Mesodermal cell (in vitro differentiated cells): ENCODE results near the gene DOCK1.

Source experiments
- H3K27ac ChIP-seq: 2 replicates; pipeline ENCODE4 v1.7.0; 2013; ENCODE audit warnings: mild to moderate bottlenecking, low read depth, low read length, moderate library complexity; ENCODE audit not compliant: severe bottlenecking
- H3K36me3 ChIP-seq: 2 replicates; pipeline ENCODE4 v1.7.1; 2013; ENCODE audit warnings: mild to moderate bottlenecking, low read length, moderate library complexity; ENCODE audit not compliant: control insufficient read depth, insufficient read depth
- H3K4me1 ChIP-seq: one replicate; pipeline ENCODE4 v1.7.1; 2013; ENCODE audit warnings: mild to moderate bottlenecking, low read length; ENCODE audit not compliant: insufficient read depth, control insufficient read depth, poor library complexity, severe bottlenecking
- H3K4me3 ChIP-seq: 2 replicates; pipeline ENCODE4 v1.7.0; 2013; ENCODE audit warnings: low read length, control low read depth, mild to moderate bottlenecking; ENCODE audit not compliant: insufficient read depth, poor library complexity, severe bottlenecking; ENCODE audit errors: extremely low read depth
- H3K9me3 ChIP-seq: 2 replicates; pipeline ENCODE4 v1.7.1; 2013; ENCODE audit warnings: mild to moderate bottlenecking, low read length, moderate library complexity; ENCODE audit not compliant: control insufficient read depth
- WGBS, 2 experiments: methylation state at CpG; one replicate each; pipeline ENCODE4 v1.1.5; 2013; ENCODE audit warnings: missing lambda C conversion rate in 2 of 2; ENCODE audit not compliant: insufficient coverage in 2 of 2; 5-methylcytosine and 5-hydroxymethylcytosine counted together

The DOCK1 gene

GRCh38 chr10:126966938-126967337, 61.7 kb downstream of the DOCK1 start:
- peaks cover 21% of the 10 kb centered on the region for H3K36me3 ChIP-seq
- H3K27ac ChIP-seq = no peak overlapping the region
- H3K4me1 ChIP-seq = peaks cover 5% of the 10 kb centered on the region
- WGBS, 2 experiments = 89 to 96% methylated on average over 3 to 5 of the region's 5 CpGs
- H3K9me3 ChIP-seq = no peaks in the 10 kb centered on the region
- H3K4me3 ChIP-seq = no peak overlapping the region

DNA sequence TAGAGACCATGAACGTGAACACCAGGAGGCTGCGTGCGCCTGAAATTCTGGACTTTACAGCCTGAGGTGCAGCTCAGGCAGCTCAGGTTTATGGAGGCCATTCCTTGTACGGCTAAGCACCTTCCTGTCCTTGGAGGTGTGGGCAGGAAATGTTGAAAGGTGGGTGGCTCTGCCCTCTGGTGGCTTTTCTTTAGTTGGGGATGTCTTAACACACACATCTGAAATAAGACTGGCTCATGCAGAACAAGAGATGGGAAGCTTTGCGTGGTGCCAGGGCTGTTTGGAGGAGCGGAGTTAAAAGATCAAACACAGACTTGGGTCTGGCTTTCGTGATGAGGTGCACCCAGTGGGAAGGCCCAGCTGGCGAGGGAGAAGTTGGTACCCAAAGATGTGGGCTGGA, 64.1 kb downstream of the DOCK1 start:
- no peak overlapping the region for H3K4me3 ChIP-seq
- 90 to 91% methylated on average over 5 to 8 of the region's 8 CpGs for WGBS, 2 experiments
- no peaks in the 10 kb centered on the region for H3K9me3 ChIP-seq
- peaks cover 26% of the 10 kb centered on the region for H3K36me3 ChIP-seq
- no peak overlapping the region for H3K27ac ChIP-seq
- peaks cover 24% of the 10 kb centered on the region for H3K4me1 ChIP-seq

DNA sequence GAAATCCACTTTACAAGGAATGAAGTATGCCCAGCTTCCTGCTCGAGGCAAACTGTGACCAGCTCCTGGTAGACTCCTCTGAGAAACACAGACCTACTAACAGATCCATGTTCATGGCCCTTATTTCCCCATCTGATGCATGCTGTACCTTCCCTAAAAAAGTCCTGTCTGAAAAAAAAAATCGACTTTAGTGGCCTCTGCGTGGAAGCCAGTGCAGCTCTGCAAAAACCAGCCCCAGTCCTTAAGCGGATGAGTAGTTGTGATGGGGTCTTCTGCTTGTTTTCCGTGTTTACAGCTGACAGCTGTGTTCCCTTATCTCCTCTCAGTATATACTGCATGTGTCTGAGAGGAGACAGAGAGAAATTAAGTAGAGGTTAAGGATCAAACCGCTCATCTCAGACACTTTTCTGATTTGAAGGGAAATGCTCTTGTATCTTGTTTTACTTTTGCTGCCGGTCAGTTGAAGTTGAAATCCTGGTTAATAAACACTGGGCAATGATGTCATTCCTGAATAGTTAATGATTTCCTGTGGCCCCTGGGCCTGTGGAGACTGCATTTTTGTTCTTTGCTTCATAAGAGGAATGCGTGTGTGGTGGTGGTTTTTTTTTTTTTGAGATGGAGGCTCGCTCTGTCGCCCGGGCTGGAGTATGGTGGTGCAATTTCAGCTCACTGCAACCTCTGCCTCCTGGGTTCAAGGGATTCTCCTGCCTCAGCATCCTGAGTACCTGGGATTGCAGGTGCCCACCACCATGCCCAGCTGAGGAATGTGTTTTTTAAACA, 67.6 kb downstream of the DOCK1 start:
- Histone ChIP-seq H3K4me3 (no peak overlapping the region), H3K9me3 (no peaks in the 10 kb centered on the region), H3K27ac (peak overlapping the region; percentile 93), H3K36me3 (peaks cover 41% of the 10 kb centered on the region), H3K4me1 (peaks cover 28% of the 10 kb centered on the region)
- 74 to 76% methylated on average over 5 to 6 of the region's 11 CpGs for WGBS, 2 experiments

DNA sequence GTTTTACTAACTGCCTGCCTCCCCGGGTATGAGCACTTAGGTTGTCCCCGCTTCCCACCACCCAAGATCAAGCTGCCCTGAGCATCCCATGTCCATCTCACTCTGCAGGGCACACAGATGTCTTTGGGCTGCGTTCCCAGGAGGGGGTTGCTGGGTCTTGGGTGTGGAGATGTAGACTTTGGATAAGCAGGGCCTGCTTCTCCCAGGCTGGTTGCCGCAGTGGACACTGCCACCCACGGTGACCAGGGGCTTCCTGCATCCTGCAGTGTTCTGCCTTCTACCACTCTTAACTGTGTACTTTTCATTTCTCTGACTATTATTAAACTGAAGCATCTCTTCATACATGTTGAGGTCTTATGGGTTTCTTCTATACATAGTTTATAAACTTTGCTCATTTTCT, 70.0 kb downstream of the DOCK1 start:
- H3K36me3 ChIP-seq = peaks cover 56% of the 10 kb centered on the region
- WGBS, 2 experiments = 100% methylated on average over 2 of the region's 5 CpGs; no CpG with 5 or more reads in 1 of the 2 experiments
- no peaks in the 10 kb centered on the region for H3K9me3 ChIP-seq
- no peak overlapping the region for H3K27ac ChIP-seq
- H3K4me1 ChIP-seq = peaks cover 28% of the 10 kb centered on the region
- no peak overlapping the region for H3K4me3 ChIP-seq

DNA sequence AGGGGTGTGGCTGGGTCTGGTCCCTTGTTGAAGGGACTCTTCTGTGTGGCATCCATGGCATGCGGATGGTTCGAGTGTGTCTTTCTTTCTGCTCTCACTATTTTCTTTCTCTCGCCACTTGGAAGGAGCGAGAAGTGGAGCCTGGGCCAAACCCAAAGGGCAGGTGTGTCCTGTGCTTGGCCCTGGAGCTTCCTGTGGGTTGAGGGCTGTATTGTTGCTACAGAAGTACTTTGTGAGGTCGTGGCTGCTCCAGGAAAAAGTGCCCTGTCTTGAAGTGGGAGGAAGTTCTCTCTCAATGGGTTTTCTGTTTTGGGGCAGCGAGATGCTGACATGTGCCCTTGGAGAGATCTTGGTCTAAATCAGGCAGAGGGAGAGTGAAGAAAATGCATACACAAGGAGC, 72.0 kb downstream of the DOCK1 start:
- Histone ChIP-seq H3K4me1 (peaks cover 20% of the 10 kb centered on the region), H3K36me3 (peaks cover 60% of the 10 kb centered on the region), H3K27ac (no peak overlapping the region), H3K4me3 (no peak overlapping the region), H3K9me3 (no peaks in the 10 kb centered on the region)
- 83 to 93% methylated on average over 4 to 5 of the region's 6 CpGs for WGBS, 2 experiments

- peaks cover 4% of the 10 kb centered on the region for H3K4me1 ChIP-seq
- WGBS, 2 experiments = 100% methylated on average over 1 of the region's 1 CpG; no CpG with 5 or more reads in 1 of the 2 experiments
- no peak overlapping the region for H3K4me3 ChIP-seq
- no peaks in the 10 kb centered on the region for H3K9me3 ChIP-seq
- no peak overlapping the region for H3K27ac ChIP-seq
- peaks cover 63% of the 10 kb centered on the region for H3K36me3 ChIP-seq
Measured at GRCh38 chr10:126979311-126979710, 74.1 kb downstream of the DOCK1 start.

DNA sequence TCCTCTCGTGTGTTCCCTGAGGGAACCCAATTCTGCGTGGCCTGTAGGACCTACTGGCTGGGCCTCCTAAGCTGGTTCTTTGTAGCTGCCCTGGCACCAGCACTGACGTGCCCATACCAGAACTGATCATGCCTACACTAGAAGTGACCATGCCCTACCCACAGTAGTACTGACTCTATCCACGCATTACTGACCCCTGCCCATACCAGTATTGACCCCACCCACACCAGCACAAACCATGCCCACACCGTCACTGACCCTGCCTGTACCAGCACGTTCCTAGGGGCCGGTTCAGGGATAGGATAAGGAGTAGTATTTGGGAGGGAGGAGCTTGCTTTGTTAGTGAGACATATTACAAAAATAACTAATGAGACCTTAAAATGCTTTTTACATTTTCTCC, 88.0 kb downstream of the DOCK1 start:
- no peaks in the 10 kb centered on the region for H3K9me3 ChIP-seq
- 97 to 100% methylated on average over 4 of the region's 7 CpGs for WGBS, 2 experiments
- H3K27ac ChIP-seq = no peak overlapping the region
- no peaks in the 10 kb centered on the region for H3K4me1 ChIP-seq
- peaks cover 72% of the 10 kb centered on the region for H3K36me3 ChIP-seq
- H3K4me3 ChIP-seq = no peak overlapping the region

GRCh38 chr10:126997801-126998590, 92.8 kb downstream of the DOCK1 start:
- Histone ChIP-seq H3K27ac (no peak overlapping the region), H3K4me1 (peaks cover 2% of the 10 kb centered on the region), H3K4me3 (no peak overlapping the region), H3K36me3 (peaks cover 73% of the 10 kb centered on the region), H3K9me3 (no peaks in the 10 kb centered on the region)
- 96 to 100% methylated on average over 4 to 5 of the region's 8 CpGs for WGBS, 2 experiments

GRCh38 chr10:127000598-127000997, 95.4 kb downstream of the DOCK1 start:
- Histone ChIP-seq H3K4me3 (no peak overlapping the region), H3K27ac (no peak overlapping the region), H3K4me1 (peaks cover 2% of the 10 kb centered on the region), H3K9me3 (no peaks in the 10 kb centered on the region), H3K36me3 (peaks cover 65% of the 10 kb centered on the region)
- 95 to 98% methylated on average over 9 to 10 of the region's 12 CpGs for WGBS, 2 experiments

- WGBS, 2 experiments = 82 to 85% methylated on average over 8 to 9 of the region's 9 CpGs
- Histone ChIP-seq H3K27ac (no peak overlapping the region), H3K36me3 (peaks cover 62% of the 10 kb centered on the region), H3K4me3 (no peak overlapping the region), H3K9me3 (no peaks in the 10 kb centered on the region), H3K4me1 (peaks cover 2% of the 10 kb centered on the region)
Measured at GRCh38 chr10:127003032-127003685, 97.9 kb downstream of the DOCK1 start.
